Thyroid gland (tissue), 4 donors: ENCODE data around the gene POLE3.

ENCODE experiments used
- POLR2A ChIP-seq, 2 donors: fragments of 450-650 bp; IDR thresholded peaks; one replicate each; pipeline ENCODE4 v1.6.1; 2017; ENCODE audit warnings: antibody characterized with exemption in 2 of 2, mild to moderate bottlenecking in 2 of 2, moderate library complexity in 1 of 2
- TF ChIP-seq, protein P1 (sequence below), 6 experiments: fragments of 200-600 bp in 3 of 6; fragments of 450-650 bp in 3 of 6; sonication (generic) in 3 of 6; IDR thresholded peaks; one replicate each; pipeline ENCODE4 v1.5.1; 2016 to 2019; ENCODE audit warnings: antibody characterized with exemption in 6 of 6, mild to moderate bottlenecking in 2 of 6, inconsistent platforms in 1 of 6, moderate library complexity in 1 of 6

DNA sequence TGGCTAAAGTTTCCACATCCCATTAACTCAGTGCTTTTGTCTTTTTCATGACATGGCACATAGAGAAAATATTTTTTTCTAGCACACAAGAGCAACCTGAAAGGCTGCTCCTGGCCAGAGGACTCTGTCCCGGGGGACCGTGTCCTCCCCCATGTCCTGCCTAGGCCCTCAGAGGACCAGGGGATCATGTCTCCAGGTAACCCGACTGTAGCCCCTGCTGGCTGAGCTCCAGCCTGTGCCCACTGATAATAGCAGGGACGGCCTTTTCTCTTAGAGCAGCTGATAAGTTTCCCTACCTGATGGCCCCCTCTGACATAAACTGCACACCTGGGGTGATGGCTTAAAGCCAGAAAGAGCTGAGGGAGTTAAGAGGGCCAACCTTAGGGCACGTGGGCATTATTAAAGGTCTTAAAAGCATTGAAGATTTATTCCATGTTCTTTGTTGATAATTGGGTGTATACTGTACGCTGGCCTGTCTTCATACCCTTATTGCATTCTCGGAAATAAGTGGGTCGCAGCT lies 39.6 kb downstream of the POLE3 start:
- no peak for TF ChIP-seq POLR2A (IDR thresholded peaks at IDR 0.05)
- TF ChIP-seq, protein P1, sequence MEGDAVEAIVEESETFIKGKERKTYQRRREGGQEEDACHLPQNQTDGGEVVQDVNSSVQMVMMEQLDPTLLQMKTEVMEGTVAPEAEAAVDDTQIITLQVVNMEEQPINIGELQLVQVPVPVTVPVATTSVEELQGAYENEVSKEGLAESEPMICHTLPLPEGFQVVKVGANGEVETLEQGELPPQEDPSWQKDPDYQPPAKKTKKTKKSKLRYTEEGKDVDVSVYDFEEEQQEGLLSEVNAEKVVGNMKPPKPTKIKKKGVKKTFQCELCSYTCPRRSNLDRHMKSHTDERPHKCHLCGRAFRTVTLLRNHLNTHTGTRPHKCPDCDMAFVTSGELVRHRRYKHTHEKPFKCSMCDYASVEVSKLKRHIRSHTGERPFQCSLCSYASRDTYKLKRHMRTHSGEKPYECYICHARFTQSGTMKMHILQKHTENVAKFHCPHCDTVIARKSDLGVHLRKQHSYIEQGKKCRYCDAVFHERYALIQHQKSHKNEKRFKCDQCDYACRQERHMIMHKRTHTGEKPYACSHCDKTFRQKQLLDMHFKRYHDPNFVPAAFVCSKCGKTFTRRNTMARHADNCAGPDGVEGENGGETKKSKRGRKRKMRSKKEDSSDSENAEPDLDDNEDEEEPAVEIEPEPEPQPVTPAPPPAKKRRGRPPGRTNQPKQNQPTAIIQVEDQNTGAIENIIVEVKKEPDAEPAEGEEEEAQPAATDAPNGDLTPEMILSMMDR (IDR thresholded peaks at IDR 0.05) = no peak
